Loucy (cell line): ENCODE results near the gene WDR5.

ENCODE experiments used
- H2AFZ ChIP-seq: fragments of 200-600 bp; sonication (generic); 2 replicates; pipeline ENCODE4 v1.6.0; 2016; ENCODE audit warnings: antibody characterized with exemption, mild to moderate bottlenecking, low read length, moderate library complexity
- H3F3A ChIP-seq: fragments of 200-600 bp; 2 replicates; pipeline ENCODE4 v1.6.0; 2016; ENCODE audit warnings: antibody characterized with exemption, low read depth, mild to moderate bottlenecking
- H3K27me3 ChIP-seq: fragments of 200-600 bp; sonication (generic); 2 replicates; pipeline ENCODE4 v1.6.1; 2014; ENCODE audit warnings: low read length, mild to moderate bottlenecking; ENCODE audit not compliant: insufficient read depth, poor library complexity, severe bottlenecking
- H3K36me3 ChIP-seq: fragments of 200-600 bp; sonication (generic); 2 replicates; pipeline ENCODE4 v1.6.1; 2016; ENCODE audit warnings: low read length; ENCODE audit not compliant: insufficient read depth
- H3K4me1 ChIP-seq: fragments of 200-600 bp; sonication (generic); 2 replicates; pipeline ENCODE4 v1.5.1; 2014; ENCODE audit warnings: low read length, mild to moderate bottlenecking; ENCODE audit not compliant: insufficient read depth, poor library complexity, severe bottlenecking
- H3K4me2 ChIP-seq: fragments of 200-600 bp; sonication (generic); 2 replicates; pipeline ENCODE4 v1.6.0; 2014; ENCODE audit warnings: antibody characterized with exemption, low read length, low read depth, mild to moderate bottlenecking; ENCODE audit not compliant: poor library complexity, severe bottlenecking
- H3K4me3 ChIP-seq: fragments of 200-600 bp; sonication (generic); 2 replicates; pipeline ENCODE4 v1.5.1; 2014; ENCODE audit warnings: low read length, mild to moderate bottlenecking, mixed read lengths; ENCODE audit not compliant: poor library complexity, severe bottlenecking
- H3K79me2 ChIP-seq: fragments of 200-600 bp; sonication (generic); 2 replicates; pipeline ENCODE4 v1.6.1; 2014; ENCODE audit warnings: low read length; ENCODE audit not compliant: insufficient read depth
- H3K9ac ChIP-seq: fragments of 200-600 bp; sonication (generic); 2 replicates; pipeline ENCODE4 v1.6.0; 2014; ENCODE audit warnings: mild to moderate bottlenecking, low read depth, low read length, moderate library complexity; ENCODE audit not compliant: poor library complexity, severe bottlenecking
- H3K9me2 ChIP-seq: fragments of 200-600 bp; sonication (generic); replicated peaks from 2 replicates; pipeline ENCODE4 v1.6.1; 2016; ENCODE audit warnings: low read depth, low read length, mixed read lengths
- H3K9me3 ChIP-seq: fragments of 200-600 bp; sonication (generic); 2 replicates; pipeline ENCODE4 v1.6.1; 2014; ENCODE audit warnings: mild to moderate bottlenecking, antibody characterized with exemption, low read length, low read depth; ENCODE audit not compliant: insufficient read depth
- H4K20me1 ChIP-seq: fragments of 200-600 bp; sonication (generic); 2 replicates; pipeline ENCODE4 v1.6.0; 2014; ENCODE audit warnings: antibody characterized with exemption, low read length, mild to moderate bottlenecking; ENCODE audit not compliant: insufficient read depth, poor library complexity, severe bottlenecking
- CTCF ChIP-seq: fragments of 200-600 bp; sonication (generic); conservative IDR thresholded peaks from 2 replicates; pipeline ENCODE4 v1.5.1; 2014; ENCODE audit warnings: mild to moderate bottlenecking, antibody characterized with exemption, low read length
- EZH2phosphoT487 ChIP-seq: fragments of 200-600 bp; IDR thresholded peaks from 2 replicates; pipeline ENCODE4 v1.6.1; 2018; ENCODE audit warnings: antibody characterized with exemption, mild to moderate bottlenecking, moderate library complexity, borderline replicate concordance

WDR5 gene

GRCh38 chr9:134178394-134178767 is 42.5 kb downstream of the WDR5 start:
- no peaks in the 10 kb centered on the region for H3K9me3 ChIP-seq
- H3K4me3 ChIP-seq = no peak overlapping the region
- H4K20me1 ChIP-seq = no peaks in the 10 kb centered on the region
- H3K27me3 ChIP-seq = no peaks in the 10 kb centered on the region
- H3F3A ChIP-seq = no peaks in the 10 kb centered on the region
- H3K4me2 ChIP-seq = no peak overlapping the region
- TF ChIP-seq EZH2phosphoT487 (no peak), CTCF (no peak)
- peak overlapping the region; percentile 48 for H3K9ac ChIP-seq
- H2AFZ ChIP-seq = no peak overlapping the region
- no peaks in the 10 kb centered on the region for H3K9me2 ChIP-seq
- peaks cover 20% of the 10 kb centered on the region for H3K4me1 ChIP-seq
- no peaks in the 10 kb centered on the region for H3K79me2 ChIP-seq
- no peaks in the 10 kb centered on the region for H3K36me3 ChIP-seq

GRCh38 chr9:134178768-134179551 is 43.1 kb downstream of the WDR5 start:
- H3K4me2 ChIP-seq = peak overlapping the region; percentile 45

GRCh38 chr9:134179595-134179917 is 43.7 kb downstream of the WDR5 start:
- peak overlapping the region; percentile 2 for H3K4me3 ChIP-seq
- no peaks in the 10 kb centered on the region for H3K27me3 ChIP-seq
- peak overlapping the region; percentile 45 for H3K4me2 ChIP-seq
- no peaks in the 10 kb centered on the region for H4K20me1 ChIP-seq
- H3F3A ChIP-seq = no peaks in the 10 kb centered on the region
- no peaks in the 10 kb centered on the region for H3K79me2 ChIP-seq
- H3K4me1 ChIP-seq = peaks cover 20% of the 10 kb centered on the region
- H2AFZ ChIP-seq = peak overlapping the region; percentile 29; the same call in 1 of the 2 replicates
- TF ChIP-seq EZH2phosphoT487 (no peak), CTCF (no peak)
- peak overlapping the region; percentile 48 for H3K9ac ChIP-seq
- no peaks in the 10 kb centered on the region for H3K9me3 ChIP-seq
- no peaks in the 10 kb centered on the region for H3K9me2 ChIP-seq
- H3K36me3 ChIP-seq = no peaks in the 10 kb centered on the region

More at GRCh38 chr9:134178768-134179551, 43.1 kb downstream of the WDR5 start:
- no peaks in the 10 kb centered on the region for H4K20me1 ChIP-seq
- no peaks in the 10 kb centered on the region for H3K9me2 ChIP-seq
- H3K27me3 ChIP-seq = no peaks in the 10 kb centered on the region
- no peaks in the 10 kb centered on the region for H3F3A ChIP-seq
- H3K79me2 ChIP-seq = no peaks in the 10 kb centered on the region
- no peaks in the 10 kb centered on the region for H3K36me3 ChIP-seq
- H3K4me1 ChIP-seq = peaks cover 20% of the 10 kb centered on the region
- TF ChIP-seq EZH2phosphoT487 (no peak), CTCF (no peak)
- H3K4me3 ChIP-seq = peak overlapping the region; percentile 2
- peak overlapping the region; percentile 48 for H3K9ac ChIP-seq
- peak overlapping the region; percentile 29; the same call in 1 of the 2 replicates for H2AFZ ChIP-seq
- H3K9me3 ChIP-seq = no peaks in the 10 kb centered on the region
